Activated CD4-positive, alpha-beta memory T cell treated with anti-CD3 and anti-CD28 coated beads for 36 hours (primary cell): ENCODE results near the gene MYO1E. TPM values are rescaled to one million over a fixed set of nuclear protein-coding genes. Genes with fewer than 3 reads are reported as not detected.

Experiments used
- CTCF ChIA-PET: fragments of 350-600 bp; sonication (Branson Sonifier 250); formaldehyde crosslinking; loops from one replicate; lab custom pipeline; 2021; ENCODE audit warnings: antibody characterized with exemption, inconsistent platforms; lab: Charles Lee
- POLR2A ChIA-PET: fragments of 350-600 bp; sonication (Branson Sonifier 250); formaldehyde crosslinking; loops from one replicate; lab custom pipeline; 2021; ENCODE audit warnings: antibody characterized with exemption; lab: Charles Lee
- DNase-seq: peaks from one replicate; pipeline ENCODE4 v3.0.0-alpha.2; 2020
- H3K27ac Mint-ChIP-seq: one replicate; pipeline ENCODE4 v1.8.0; 2021; ENCODE audit warnings: mixed read lengths
- H3K27me3 Mint-ChIP-seq: one replicate; pipeline ENCODE4 v1.8.0; 2021; ENCODE audit warnings: mixed read lengths
- H3K36me3 Mint-ChIP-seq: one replicate; pipeline ENCODE4 v1.8.0; 2021; ENCODE audit warnings: mixed read lengths
- H3K4me1 Mint-ChIP-seq: one replicate; pipeline ENCODE4 v1.8.0; 2021; ENCODE audit warnings: low read depth, mixed read lengths
- H3K4me3 Mint-ChIP-seq: one replicate; pipeline ENCODE4 v1.8.0; 2021; ENCODE audit warnings: mild to moderate bottlenecking, mixed read lengths
- H3K9me3 Mint-ChIP-seq: one replicate; pipeline ENCODE4 v1.8.0; 2021; ENCODE audit warnings: mixed read lengths
- intact Hi-C: fragments of 100-400 bp; cut with micrococcal nuclease; formaldehyde crosslinking; loops from one replicate; pipeline ENCODE4 v1.15.1; 2023
- total RNA-seq, 2 experiments: library from RNA; stranded (reverse); gene quantifications; one replicate each; pipeline ENCODE4 v1.2.3, GENCODE V29; 2021

Gene MYO1E
- total RNA-seq, 2 experiments from 2014 or later, result 5.1 to 5.8 TPM

GRCh38 chr15:59223736-59224135 is 148.9 kb downstream of the MYO1E start:
- DNase-seq, result no peak
- ChIA-PET POLR2A (no interaction called here), CTCF (no interaction called here)
- Mint-ChIP-seq H3K9me3 (no peaks in the 10 kb centered on the region), H3K27ac (no peak overlapping the region), H3K36me3 (no peaks in the 10 kb centered on the region), H3K27me3 (peaks cover 7% of the 10 kb centered on the region), H3K4me3 (no peak overlapping the region), H3K4me1 (peaks cover 2% of the 10 kb centered on the region)
- intact Hi-C loops, result no loop called here

- CTCF ChIA-PET, result no interaction called here
- intact Hi-C loops, result no loop called here
- DNase-seq, result no peak
- H3K9me3 Mint-ChIP-seq, result no peaks in the 10 kb centered on the region
- POLR2A ChIA-PET, result no interaction called here
- peaks cover 2% of the 10 kb centered on the region for H3K4me1 Mint-ChIP-seq
- no peaks in the 10 kb centered on the region for H3K36me3 Mint-ChIP-seq
- no peak overlapping the region for H3K27ac Mint-ChIP-seq
- H3K27me3 Mint-ChIP-seq, result peaks cover 7% of the 10 kb centered on the region
- no peak overlapping the region for H3K4me3 Mint-ChIP-seq
Measured at GRCh38 chr15:59222906-59223550, 149.6 kb downstream of the MYO1E start.

- H3K4me3 Mint-ChIP-seq, result no peak overlapping the region
- H3K9me3 Mint-ChIP-seq, result no peaks in the 10 kb centered on the region
- ChIA-PET CTCF (no interaction called here), POLR2A (no interaction called here)
- peaks cover 4% of the 10 kb centered on the region for H3K27me3 Mint-ChIP-seq
- no peak overlapping the region for H3K27ac Mint-ChIP-seq
- peaks cover 2% of the 10 kb centered on the region for H3K4me1 Mint-ChIP-seq
- intact Hi-C loops, result no loop called here
- H3K36me3 Mint-ChIP-seq, result no peaks in the 10 kb centered on the region
- DNase-seq, result no peak
Measured at GRCh38 chr15:59221511-59222505, 150.9 kb downstream of the MYO1E start.

- no peak for DNase-seq
- Mint-ChIP-seq H3K36me3 (no peaks in the 10 kb centered on the region), H3K9me3 (no peaks in the 10 kb centered on the region), H3K27me3 (peaks cover 2% of the 10 kb centered on the region), H3K4me3 (no peak overlapping the region), H3K27ac (no peak overlapping the region), H3K4me1 (peaks cover 2% of the 10 kb centered on the region)
- ChIA-PET POLR2A (no interaction called here), CTCF (no interaction called here)
- intact Hi-C loops, result no loop called here
Measured at GRCh38 chr15:59218710-59219109, 154.0 kb downstream of the MYO1E start.

- no peak for DNase-seq
- Mint-ChIP-seq H3K4me1 (peaks cover 2% of the 10 kb centered on the region), H3K36me3 (no peaks in the 10 kb centered on the region), H3K9me3 (no peaks in the 10 kb centered on the region), H3K27me3 (peaks cover 2% of the 10 kb centered on the region), H3K27ac (no peak overlapping the region), H3K4me3 (no peak overlapping the region)
- CTCF ChIA-PET, result no interaction called here
- intact Hi-C loops, result no loop called here
- POLR2A ChIA-PET, result no interaction called here
Measured at GRCh38 chr15:59217876-59218498, 154.7 kb downstream of the MYO1E start.

GRCh38 chr15:59216911-59217310 is 155.8 kb downstream of the MYO1E start:
- ChIA-PET POLR2A (no interaction called here), CTCF (no interaction called here)
- DNase-seq, result no peak
- Mint-ChIP-seq H3K36me3 (no peaks in the 10 kb centered on the region), H3K9me3 (no peaks in the 10 kb centered on the region), H3K4me3 (no peak overlapping the region), H3K27ac (no peak overlapping the region), H3K4me1 (peaks cover under 1% of the 10 kb centered on the region), H3K27me3 (peaks cover 5% of the 10 kb centered on the region)
- intact Hi-C loops, result no loop called here

GRCh38 chr15:59210186-59210585 is 162.5 kb downstream of the MYO1E start:
- intact Hi-C loops, result no loop called here
- CTCF ChIA-PET, result no interaction called here
- H3K36me3 Mint-ChIP-seq, result no peaks in the 10 kb centered on the region
- POLR2A ChIA-PET, result no interaction called here
- no peak overlapping the region for H3K27ac Mint-ChIP-seq
- no peak overlapping the region for H3K4me3 Mint-ChIP-seq
- no peaks in the 10 kb centered on the region for H3K4me1 Mint-ChIP-seq
- peaks cover 6% of the 10 kb centered on the region for H3K27me3 Mint-ChIP-seq
- DNase-seq, result no peak
- H3K9me3 Mint-ChIP-seq, result no peaks in the 10 kb centered on the region

GRCh38 chr15:59208613-59209249 is 163.9 kb downstream of the MYO1E start:
- H3K9me3 Mint-ChIP-seq, result no peaks in the 10 kb centered on the region
- intact Hi-C loops, result no loop called here

GRCh38 chr15:59206623-59207183 is 166.0 kb downstream of the MYO1E start, which contains the start of gene LDHAL6B:
TSS of gene LDHAL6B (plus strand) at chr15:59206843. CDS start at chr15:59206941, 98 bp downstream.
- no peaks in the 10 kb centered on the region for H3K9me3 Mint-ChIP-seq
- intact Hi-C loops, result no loop called here
- CTCF ChIA-PET, result no interaction called here
- no peaks in the 10 kb centered on the region for H3K36me3 Mint-ChIP-seq
- no peak for DNase-seq
- no peaks in the 10 kb centered on the region for H3K4me1 Mint-ChIP-seq
- H3K4me3 Mint-ChIP-seq, result no peak within 1 kb of the TSS
- H3K27me3 Mint-ChIP-seq, result no peaks in the 10 kb centered on the region
- POLR2A ChIA-PET, result no interaction called here
- H3K27ac Mint-ChIP-seq, result no peak within 1 kb of the TSS

More at GRCh38 chr15:59208613-59209249, 163.9 kb downstream of the MYO1E start:
- Mint-ChIP-seq H3K27me3 (peaks cover 4% of the 10 kb centered on the region), H3K4me3 (no peak overlapping the region), H3K4me1 (no peaks in the 10 kb centered on the region), H3K36me3 (no peaks in the 10 kb centered on the region), H3K27ac (no peak overlapping the region)
- no peak for DNase-seq
- ChIA-PET POLR2A (no interaction called here), CTCF (no interaction called here)

- ChIA-PET POLR2A (no interaction called here), CTCF (interaction anchor here (0.6 kb wide), 1 partner anchor 151 kb away, joined by 3 read pairs; no protein-coding TSS in a partner anchor)
- H3K27ac Mint-ChIP-seq, result no peak overlapping the region
- no peaks in the 10 kb centered on the region for H3K4me1 Mint-ChIP-seq
- no peak for DNase-seq
- no peaks in the 10 kb centered on the region for H3K36me3 Mint-ChIP-seq
- H3K27me3 Mint-ChIP-seq, result no peaks in the 10 kb centered on the region
- no peaks in the 10 kb centered on the region for H3K9me3 Mint-ChIP-seq
- H3K4me3 Mint-ChIP-seq, result no peak overlapping the region
- intact Hi-C loops, result no loop called here
Measured at GRCh38 chr15:59205839-59206622, 166.6 kb downstream of the MYO1E start.

GRCh38 chr15:59203657-59204056 is 169.0 kb downstream of the MYO1E start:
- Mint-ChIP-seq H3K27ac (no peak overlapping the region), H3K9me3 (no peaks in the 10 kb centered on the region), H3K36me3 (no peaks in the 10 kb centered on the region), H3K4me3 (no peak overlapping the region), H3K4me1 (no peaks in the 10 kb centered on the region), H3K27me3 (no peaks in the 10 kb centered on the region)
- POLR2A ChIA-PET, result no interaction called here
- intact Hi-C loops, result no loop called here
- CTCF ChIA-PET, result interaction anchor here (1.3 kb wide), 1 partner anchor 289 kb away, joined by 4 read pairs; no protein-coding TSS in a partner anchor
- no peak for DNase-seq
